HEK293 (cell line): ENCODE data around the gene LRRC7.

Experiments used
- CTCF ChIA-PET: fragments of 350-600 bp; formaldehyde crosslinking; extraction: SDS; loops from one replicate; lab custom pipeline; 2021; ENCODE audit warnings: antibody characterized with exemption; lab: Yijun Ruan, JAX
- POLR2A ChIA-PET: fragments of 300-600 bp; formaldehyde crosslinking; extraction: SDS; loops from one replicate; lab custom pipeline; 2020; ENCODE audit warnings: antibody characterized with exemption, inconsistent platforms; lab: Yijun Ruan, JAX
- H3K27ac ChIP-seq: fragments of 200-500 bp; sonication (Bioruptor generic); 2 replicates; pipeline ENCODE4 v1.5.1; 2014; ENCODE audit warnings: low read depth, low read length, control low read depth, inconsistent platforms; ENCODE audit errors: extremely low read depth
- H3K36me3 ChIP-seq, 2 experiments: fragments of 200-500 bp in 1 of 2; sonication (Bioruptor generic) in 1 of 2; 1 replicate in 1 of 2; 2 replicates in 1 of 2; pipeline ENCODE4 v1.5.1; 2014 to 2017; ENCODE audit warnings: inconsistent platforms in 2 of 2, low read length in 2 of 2; ENCODE audit not compliant: control insufficient read depth in 2 of 2, insufficient read depth in 1 of 2
- H3K4me1 ChIP-seq: fragments of 200-500 bp; sonication (Bioruptor generic); 2 replicates; pipeline ENCODE4 v1.5.1; 2014; ENCODE audit warnings: mild to moderate bottlenecking, low read length, inconsistent platforms; ENCODE audit not compliant: control insufficient read depth, insufficient read depth
- H3K4me3 ChIP-seq: 2 replicates; pipeline ENCODE4 v1.5.1; 2011; ENCODE audit warnings: low read depth, mild to moderate bottlenecking, control low read depth, low read length, moderate library complexity
- H3K9me3 ChIP-seq: fragments of 200-500 bp; sonication (Bioruptor generic); 2 replicates; pipeline ENCODE4 v1.5.1; 2014; ENCODE audit warnings: low read depth, low read length, inconsistent platforms; ENCODE audit not compliant: control insufficient read depth, insufficient read depth
- GLIS1 ChIP-seq: fragments of 450-650 bp; formaldehyde crosslinking; IDR thresholded peaks from 2 replicates; pipeline ENCODE4 v1.5.1; 2016; ENCODE audit warnings: missing biosample characterization, missing genetic modification characterization
- KLF1 ChIP-seq: fragments of 450-650 bp; formaldehyde crosslinking; IDR thresholded peaks from 2 replicates; pipeline ENCODE4 v1.5.1; 2016; ENCODE audit warnings: missing biosample characterization, missing genetic modification characterization
- OSR2 ChIP-seq: fragments of 450-650 bp; formaldehyde crosslinking; IDR thresholded peaks from 2 replicates; pipeline ENCODE4 v1.5.1; 2016; ENCODE audit warnings: missing biosample characterization, missing genetic modification characterization
- PRDM1 ChIP-seq: fragments of 450-650 bp; formaldehyde crosslinking; IDR thresholded peaks from 2 replicates; pipeline ENCODE4; 2016; ENCODE audit warnings: missing biosample characterization, missing genetic modification characterization
- SETDB1 ChIP-seq: IDR thresholded peaks from one replicate; pipeline ENCODE4 v1.6.1; 2017; ENCODE audit warnings: mild to moderate bottlenecking, low read length, moderate library complexity, mixed read lengths; ENCODE audit not compliant: insufficient read length
- TCF7L2 ChIP-seq: IDR thresholded peaks from 2 replicates; pipeline ENCODE4 v1.6.1; 2011; ENCODE audit warnings: low read depth, mild to moderate bottlenecking, inconsistent platforms, low read length, moderate library complexity, borderline replicate concordance
- ZFP69B ChIP-seq: fragments of 450-650 bp; formaldehyde crosslinking; IDR thresholded peaks from 2 replicates; pipeline ENCODE4 v1.5.1; 2016; ENCODE audit warnings: missing biosample characterization, missing genetic modification characterization
- ZNF174 ChIP-seq: fragments of 450-650 bp; formaldehyde crosslinking; IDR thresholded peaks from 2 replicates; pipeline ENCODE4 v1.5.0; 2017; ENCODE audit warnings: missing biosample characterization, mild to moderate bottlenecking, missing genetic modification characterization
- ZNF202 ChIP-seq: fragments of 450-650 bp; formaldehyde crosslinking; IDR thresholded peaks from 2 replicates; pipeline ENCODE4 v1.5.1; 2016; ENCODE audit warnings: missing biosample characterization, missing genetic modification characterization, borderline replicate concordance
- ZNF354C ChIP-seq: fragments of 450-650 bp; formaldehyde crosslinking; IDR thresholded peaks from 2 replicates; pipeline ENCODE4 v1.5.1; 2016; ENCODE audit warnings: missing biosample characterization, missing genetic modification characterization, low read depth, borderline replicate concordance
- ZNF473 ChIP-seq: fragments of 450-650 bp; formaldehyde crosslinking; IDR thresholded peaks from 2 replicates; pipeline ENCODE4 v1.5.1; 2017; ENCODE audit warnings: missing biosample characterization, missing genetic modification characterization
- ZNF560 ChIP-seq: fragments of 450-650 bp; formaldehyde crosslinking; IDR thresholded peaks from 2 replicates; pipeline ENCODE4 v1.5.1; 2017; ENCODE audit warnings: missing biosample characterization, missing genetic modification characterization, borderline replicate concordance
- ZNF670 ChIP-seq: fragments of 450-650 bp; formaldehyde crosslinking; IDR thresholded peaks from 2 replicates; pipeline ENCODE4 v1.5.1; 2016; ENCODE audit warnings: missing biosample characterization, missing genetic modification characterization, low read depth
- TF ChIP-seq, protein P1 (sequence below): fragments of 450-650 bp; formaldehyde crosslinking; IDR thresholded peaks from 2 replicates; pipeline ENCODE4 v1.5.1; 2016; ENCODE audit warnings: missing biosample characterization, missing genetic modification characterization
- TF ChIP-seq, protein P2 (sequence below): fragments of 450-650 bp; formaldehyde crosslinking; IDR thresholded peaks from 2 replicates; pipeline ENCODE4 v1.5.0; 2017; ENCODE audit warnings: missing biosample characterization, missing genetic modification characterization, borderline replicate concordance
- TF ChIP-seq, protein P3 (sequence below): fragments of 450-650 bp; IDR thresholded peaks from 2 replicates; pipeline ENCODE4 v1.5.1; 2018; ENCODE audit warnings: missing biosample characterization, mild to moderate bottlenecking, missing genetic modification characterization
- TF ChIP-seq, protein P4 (sequence below): fragments of 450-650 bp; formaldehyde crosslinking; IDR thresholded peaks from 2 replicates; pipeline ENCODE4 v1.5.1; 2016; ENCODE audit warnings: missing biosample characterization, missing genetic modification characterization

Gene LRRC7

DNA sequence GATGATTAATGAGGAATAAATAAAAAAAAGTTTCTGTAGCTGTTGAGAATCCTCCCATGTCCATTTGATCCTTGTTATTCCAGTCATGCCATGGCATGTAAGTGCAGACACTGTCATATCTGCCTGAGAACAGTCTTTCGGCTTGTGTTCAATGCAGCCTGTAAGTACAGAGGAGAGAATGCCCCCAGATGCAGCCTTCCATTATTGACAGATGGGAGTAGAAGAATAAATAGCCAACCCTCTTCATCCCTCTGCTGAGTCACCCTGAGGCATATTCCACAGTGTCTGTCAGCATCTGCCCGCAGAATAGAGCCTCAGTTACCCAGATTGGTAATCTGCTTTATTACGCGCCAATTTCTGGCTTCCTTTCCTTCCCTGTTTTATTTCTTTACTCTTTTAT, 139.4 kb downstream of the LRRC7 start:
- CTCF ChIA-PET: no interaction called here
- no peaks in the 10 kb centered on the region for H3K36me3 ChIP-seq
- no peak overlapping the region for H3K27ac ChIP-seq
- no peaks in the 10 kb centered on the region for H3K9me3 ChIP-seq
- no peaks in the 10 kb centered on the region for H3K4me1 ChIP-seq
- TF ChIP-seq OSR2 (tag by site-specific recombination): no peak
- no peak for TF ChIP-seq ZNF560 (tag by site-specific recombination)
- no peak for TF ChIP-seq ZNF670 (tag by site-specific recombination)
- TF ChIP-seq, protein P1, sequence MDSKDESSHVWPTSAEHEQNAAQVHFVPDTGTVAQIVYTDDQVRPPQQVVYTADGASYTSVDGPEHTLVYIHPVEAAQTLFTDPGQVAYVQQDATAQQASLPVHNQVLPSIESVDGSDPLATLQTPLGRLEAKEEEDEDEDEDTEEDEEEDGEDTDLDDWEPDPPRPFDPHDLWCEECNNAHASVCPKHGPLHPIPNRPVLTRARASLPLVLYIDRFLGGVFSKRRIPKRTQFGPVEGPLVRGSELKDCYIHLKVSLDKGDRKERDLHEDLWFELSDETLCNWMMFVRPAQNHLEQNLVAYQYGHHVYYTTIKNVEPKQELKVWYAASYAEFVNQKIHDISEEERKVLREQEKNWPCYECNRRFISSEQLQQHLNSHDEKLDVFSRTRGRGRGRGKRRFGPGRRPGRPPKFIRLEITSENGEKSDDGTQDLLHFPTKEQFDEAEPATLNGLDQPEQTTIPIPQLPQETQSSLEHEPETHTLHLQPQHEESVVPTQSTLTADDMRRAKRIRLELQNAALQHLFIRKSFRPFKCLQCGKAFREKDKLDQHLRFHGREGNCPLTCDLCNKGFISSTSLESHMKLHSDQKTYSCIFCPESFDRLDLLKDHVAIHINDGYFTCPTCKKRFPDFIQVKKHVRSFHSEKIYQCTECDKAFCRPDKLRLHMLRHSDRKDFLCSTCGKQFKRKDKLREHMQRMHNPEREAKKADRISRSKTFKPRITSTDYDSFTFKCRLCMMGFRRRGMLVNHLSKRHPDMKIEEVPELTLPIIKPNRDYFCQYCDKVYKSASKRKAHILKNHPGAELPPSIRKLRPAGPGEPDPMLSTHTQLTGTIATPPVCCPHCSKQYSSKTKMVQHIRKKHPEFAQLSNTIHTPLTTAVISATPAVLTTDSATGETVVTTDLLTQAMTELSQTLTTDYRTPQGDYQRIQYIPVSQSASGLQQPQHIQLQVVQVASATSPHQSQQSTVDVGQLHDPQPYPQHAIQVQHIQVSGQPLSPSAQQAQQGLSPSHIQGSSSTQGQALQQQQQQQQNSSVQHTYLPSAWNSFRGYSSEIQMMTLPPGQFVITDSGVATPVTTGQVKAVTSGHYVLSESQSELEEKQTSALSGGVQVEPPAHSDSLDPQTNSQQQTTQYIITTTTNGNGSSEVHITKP (tag by site-specific recombination): no peak
- TF ChIP-seq, protein P2, sequence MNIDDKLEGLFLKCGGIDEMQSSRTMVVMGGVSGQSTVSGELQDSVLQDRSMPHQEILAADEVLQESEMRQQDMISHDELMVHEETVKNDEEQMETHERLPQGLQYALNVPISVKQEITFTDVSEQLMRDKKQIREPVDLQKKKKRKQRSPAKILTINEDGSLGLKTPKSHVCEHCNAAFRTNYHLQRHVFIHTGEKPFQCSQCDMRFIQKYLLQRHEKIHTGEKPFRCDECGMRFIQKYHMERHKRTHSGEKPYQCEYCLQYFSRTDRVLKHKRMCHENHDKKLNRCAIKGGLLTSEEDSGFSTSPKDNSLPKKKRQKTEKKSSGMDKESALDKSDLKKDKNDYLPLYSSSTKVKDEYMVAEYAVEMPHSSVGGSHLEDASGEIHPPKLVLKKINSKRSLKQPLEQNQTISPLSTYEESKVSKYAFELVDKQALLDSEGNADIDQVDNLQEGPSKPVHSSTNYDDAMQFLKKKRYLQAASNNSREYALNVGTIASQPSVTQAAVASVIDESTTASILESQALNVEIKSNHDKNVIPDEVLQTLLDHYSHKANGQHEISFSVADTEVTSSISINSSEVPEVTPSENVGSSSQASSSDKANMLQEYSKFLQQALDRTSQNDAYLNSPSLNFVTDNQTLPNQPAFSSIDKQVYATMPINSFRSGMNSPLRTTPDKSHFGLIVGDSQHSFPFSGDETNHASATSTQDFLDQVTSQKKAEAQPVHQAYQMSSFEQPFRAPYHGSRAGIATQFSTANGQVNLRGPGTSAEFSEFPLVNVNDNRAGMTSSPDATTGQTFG (tag by site-specific recombination): no peak
- TF ChIP-seq ZFP69B: no peak
- no peak for TF ChIP-seq ZNF202
- POLR2A ChIA-PET: no interaction called here
- H3K4me3 ChIP-seq: no peak overlapping the region

DNA sequence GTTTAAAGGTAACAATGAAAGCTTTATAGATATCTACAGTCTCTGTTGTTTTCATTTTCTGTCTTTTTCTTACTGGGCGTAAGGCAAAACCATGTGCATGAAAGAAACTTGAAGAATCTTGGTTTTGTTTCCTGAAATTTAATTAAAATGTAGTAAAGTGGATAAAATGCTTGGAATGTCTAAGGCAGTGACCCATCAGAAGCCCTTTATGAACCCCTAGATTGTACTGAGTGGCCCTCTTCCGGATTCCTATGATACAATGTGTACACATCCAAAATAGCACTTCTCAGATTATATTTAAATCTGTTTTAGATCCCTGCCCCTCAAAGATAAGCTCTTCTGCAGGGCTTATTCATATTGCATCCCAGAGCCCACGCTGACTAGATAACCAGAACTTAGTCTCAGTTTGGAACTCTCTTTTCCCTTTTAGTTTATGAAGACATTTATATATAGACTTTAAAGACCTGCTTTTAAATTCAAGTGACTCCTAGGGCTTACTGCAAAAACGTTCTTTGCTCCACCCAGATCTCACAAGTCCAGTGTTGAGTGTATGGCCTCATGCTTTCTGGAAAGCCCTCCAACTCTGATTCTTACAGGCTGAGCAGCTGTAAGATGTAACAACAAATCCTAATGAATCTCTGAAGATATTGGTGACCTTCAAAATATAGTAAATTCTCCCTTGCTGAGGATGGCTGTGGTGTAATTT, 142.9 kb downstream of the LRRC7 start:
- no peak overlapping the region for H3K27ac ChIP-seq
- POLR2A ChIA-PET: no interaction called here
- TF ChIP-seq, protein P3, sequence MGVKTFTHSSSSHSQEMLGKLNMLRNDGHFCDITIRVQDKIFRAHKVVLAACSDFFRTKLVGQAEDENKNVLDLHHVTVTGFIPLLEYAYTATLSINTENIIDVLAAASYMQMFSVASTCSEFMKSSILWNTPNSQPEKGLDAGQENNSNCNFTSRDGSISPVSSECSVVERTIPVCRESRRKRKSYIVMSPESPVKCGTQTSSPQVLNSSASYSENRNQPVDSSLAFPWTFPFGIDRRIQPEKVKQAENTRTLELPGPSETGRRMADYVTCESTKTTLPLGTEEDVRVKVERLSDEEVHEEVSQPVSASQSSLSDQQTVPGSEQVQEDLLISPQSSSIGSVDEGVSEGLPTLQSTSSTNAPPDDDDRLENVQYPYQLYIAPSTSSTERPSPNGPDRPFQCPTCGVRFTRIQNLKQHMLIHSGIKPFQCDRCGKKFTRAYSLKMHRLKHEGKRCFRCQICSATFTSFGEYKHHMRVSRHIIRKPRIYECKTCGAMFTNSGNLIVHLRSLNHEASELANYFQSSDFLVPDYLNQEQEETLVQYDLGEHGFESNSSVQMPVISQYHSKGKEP (tag by site-specific recombination): no peak
- TF ChIP-seq GLIS1 (tag by site-specific recombination) (no peak), ZFP69B (no peak), ZNF174 (tag by site-specific recombination) (no peak), KLF1 (tag by site-specific recombination) (no peak), PRDM1 (tag by site-specific recombination) (no peak), SETDB1 (no peak), TCF7L2 (no peak), ZNF473 (no peak), ZNF354C (tag by site-specific recombination) (no peak)
- TF ChIP-seq, protein P4, sequence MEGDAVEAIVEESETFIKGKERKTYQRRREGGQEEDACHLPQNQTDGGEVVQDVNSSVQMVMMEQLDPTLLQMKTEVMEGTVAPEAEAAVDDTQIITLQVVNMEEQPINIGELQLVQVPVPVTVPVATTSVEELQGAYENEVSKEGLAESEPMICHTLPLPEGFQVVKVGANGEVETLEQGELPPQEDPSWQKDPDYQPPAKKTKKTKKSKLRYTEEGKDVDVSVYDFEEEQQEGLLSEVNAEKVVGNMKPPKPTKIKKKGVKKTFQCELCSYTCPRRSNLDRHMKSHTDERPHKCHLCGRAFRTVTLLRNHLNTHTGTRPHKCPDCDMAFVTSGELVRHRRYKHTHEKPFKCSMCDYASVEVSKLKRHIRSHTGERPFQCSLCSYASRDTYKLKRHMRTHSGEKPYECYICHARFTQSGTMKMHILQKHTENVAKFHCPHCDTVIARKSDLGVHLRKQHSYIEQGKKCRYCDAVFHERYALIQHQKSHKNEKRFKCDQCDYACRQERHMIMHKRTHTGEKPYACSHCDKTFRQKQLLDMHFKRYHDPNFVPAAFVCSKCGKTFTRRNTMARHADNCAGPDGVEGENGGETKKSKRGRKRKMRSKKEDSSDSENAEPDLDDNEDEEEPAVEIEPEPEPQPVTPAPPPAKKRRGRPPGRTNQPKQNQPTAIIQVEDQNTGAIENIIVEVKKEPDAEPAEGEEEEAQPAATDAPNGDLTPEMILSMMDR (tag by site-specific recombination): no peak
- TF ChIP-seq, all 188 proteins: peak for 0
- Histone ChIP-seq H3K4me3 (no peak overlapping the region), H3K9me3 (no peaks in the 10 kb centered on the region), H3K4me1 (no peaks in the 10 kb centered on the region), H3K36me3 (no peaks in the 10 kb centered on the region)
- CTCF ChIA-PET: no interaction called here
